Measurements from ENCODE around the gene C3orf22.

C3orf22 gene

DNA sequence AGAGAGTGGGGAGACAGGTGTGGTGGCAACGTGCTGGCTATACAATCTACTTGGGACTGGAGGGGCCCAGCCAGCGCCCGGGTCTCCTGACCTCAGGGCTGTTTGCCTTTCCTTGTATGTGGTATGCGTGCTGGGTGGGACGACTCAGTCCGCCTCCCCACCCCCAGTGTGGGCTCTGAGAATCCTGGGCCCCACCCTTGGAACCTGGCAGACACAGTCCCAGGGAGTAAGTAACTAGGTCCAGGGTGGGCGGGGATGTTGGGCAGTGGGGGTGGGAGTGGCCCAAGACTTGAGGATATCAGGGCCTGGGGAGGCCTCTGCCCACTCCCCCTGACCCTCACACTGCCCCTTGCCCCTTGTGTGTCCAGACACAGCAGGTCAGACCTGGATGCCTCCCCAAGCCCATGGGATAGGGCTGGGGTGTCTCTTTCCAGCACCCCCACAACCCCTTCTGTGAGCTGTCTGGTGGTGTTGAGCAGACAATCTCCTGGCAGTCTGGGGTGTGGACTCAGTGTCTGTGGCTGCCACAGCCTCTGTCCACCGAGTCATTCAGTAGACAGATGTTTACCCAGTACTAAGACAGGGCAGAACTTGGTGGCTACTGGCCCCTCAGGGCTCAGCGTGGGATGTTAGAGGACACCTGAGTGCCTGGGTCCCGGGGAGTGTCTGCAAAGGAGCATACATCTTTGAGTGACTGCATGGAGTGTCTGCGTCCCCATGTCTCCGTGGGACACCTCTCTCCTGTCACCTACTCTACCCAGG is 33.5 kb downstream of the C3orf22 start:
- TF ChIP-seq, protein P1, sequence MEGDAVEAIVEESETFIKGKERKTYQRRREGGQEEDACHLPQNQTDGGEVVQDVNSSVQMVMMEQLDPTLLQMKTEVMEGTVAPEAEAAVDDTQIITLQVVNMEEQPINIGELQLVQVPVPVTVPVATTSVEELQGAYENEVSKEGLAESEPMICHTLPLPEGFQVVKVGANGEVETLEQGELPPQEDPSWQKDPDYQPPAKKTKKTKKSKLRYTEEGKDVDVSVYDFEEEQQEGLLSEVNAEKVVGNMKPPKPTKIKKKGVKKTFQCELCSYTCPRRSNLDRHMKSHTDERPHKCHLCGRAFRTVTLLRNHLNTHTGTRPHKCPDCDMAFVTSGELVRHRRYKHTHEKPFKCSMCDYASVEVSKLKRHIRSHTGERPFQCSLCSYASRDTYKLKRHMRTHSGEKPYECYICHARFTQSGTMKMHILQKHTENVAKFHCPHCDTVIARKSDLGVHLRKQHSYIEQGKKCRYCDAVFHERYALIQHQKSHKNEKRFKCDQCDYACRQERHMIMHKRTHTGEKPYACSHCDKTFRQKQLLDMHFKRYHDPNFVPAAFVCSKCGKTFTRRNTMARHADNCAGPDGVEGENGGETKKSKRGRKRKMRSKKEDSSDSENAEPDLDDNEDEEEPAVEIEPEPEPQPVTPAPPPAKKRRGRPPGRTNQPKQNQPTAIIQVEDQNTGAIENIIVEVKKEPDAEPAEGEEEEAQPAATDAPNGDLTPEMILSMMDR (IDR thresholded peaks at IDR 0.05; ENCODE audit: unreplicated experiment in 3 of 3) = no peak
- Mint-ChIP-seq H3K9me3 (no peaks in the 10 kb centered on the region), H3K4me1 (no peaks in the 10 kb centered on the region), H3K36me3 (ENCODE audit: low read depth) (no peaks in the 10 kb centered on the region), H3K4me3 (peak overlapping the region; percentile 53 to 75 (median 66)), H3K27ac (no peak overlapping the region), H3K27me3 (ENCODE audit: low read depth) (peaks cover 50% of the 10 kb centered on the region)

DNA sequence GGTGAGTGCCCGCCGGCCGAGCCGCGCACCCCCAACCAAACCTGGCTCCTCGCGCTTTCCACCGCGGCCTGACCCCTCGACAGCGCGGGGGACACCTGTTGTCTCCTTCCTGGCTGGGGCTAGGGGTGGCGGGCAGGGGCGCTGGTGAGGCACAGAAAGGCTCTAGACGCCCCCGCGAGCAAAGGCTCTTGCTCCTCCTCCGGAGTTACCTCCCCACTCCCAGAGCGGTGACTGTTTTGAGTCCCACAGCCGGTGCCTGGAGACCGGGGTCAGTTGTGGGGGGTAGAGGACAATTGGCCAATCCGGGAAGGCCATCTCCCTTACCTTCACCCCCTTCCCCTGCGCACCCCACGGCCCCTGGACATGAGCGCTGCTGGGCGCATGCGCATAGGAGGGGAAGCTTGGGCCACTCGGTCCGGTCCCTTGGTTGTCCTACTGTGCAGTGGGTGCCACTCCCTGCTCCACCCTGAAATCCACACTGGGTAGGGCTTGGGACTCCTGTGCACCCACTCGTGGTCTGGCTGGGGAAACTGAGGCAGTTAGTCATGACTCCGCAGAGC is 34.2 kb downstream of the C3orf22 start:
- Mint-ChIP-seq H3K9me3 (no peaks in the 10 kb centered on the region), H3K27me3 (ENCODE audit: low read depth) (peaks cover 52% of the 10 kb centered on the region), H3K27ac (no peak overlapping the region), H3K36me3 (ENCODE audit: low read depth) (no peaks in the 10 kb centered on the region), H3K4me1 (no peaks in the 10 kb centered on the region), H3K4me3 (peak overlapping the region; percentile 53 to 75 (median 66))
- TF ChIP-seq, protein P1 (IDR thresholded peaks at IDR 0.05; ENCODE audit: unreplicated experiment in 3 of 3) = no peak

DNA sequence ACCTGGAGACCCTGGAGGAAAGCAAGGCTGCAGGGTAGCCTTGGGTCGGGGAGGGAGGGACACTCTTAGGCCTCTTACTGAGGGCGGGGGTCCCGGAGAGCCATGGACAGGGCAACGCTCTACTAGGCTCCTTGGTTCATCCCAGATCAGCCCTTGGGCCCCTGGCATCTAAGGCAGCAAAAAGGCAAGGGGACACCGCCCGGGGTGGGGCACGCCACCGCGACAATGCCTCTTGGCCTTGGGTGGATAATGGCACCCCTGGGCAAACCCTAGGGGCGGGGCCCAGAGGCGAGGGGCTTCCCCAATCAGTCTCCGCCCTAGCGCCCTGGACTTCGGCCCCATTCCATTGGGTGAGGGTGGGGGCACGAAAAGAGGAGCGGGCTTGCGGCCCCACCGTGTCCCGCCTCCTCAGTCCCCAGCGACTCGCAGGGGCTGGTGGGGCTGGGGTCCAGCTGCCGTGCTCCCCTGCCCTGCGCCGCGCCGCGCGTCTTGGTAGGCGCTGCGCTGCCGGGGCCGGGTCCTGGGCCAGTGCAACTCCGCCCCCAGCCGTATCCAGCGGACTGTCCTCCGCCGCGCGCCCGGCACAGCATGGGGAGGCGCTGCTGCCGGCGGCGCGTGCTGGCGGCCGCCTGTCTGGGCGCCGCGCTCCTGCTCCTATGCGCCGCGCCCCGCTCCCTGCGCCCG is 34.8 kb downstream of the C3orf22 start, which contains the start of gene CHST13:
CHST13 (plus strand) TSS at position 411 of the 684 bp plus-strand sequence; CDS start at position 589, 178 bp downstream.
- TF ChIP-seq, protein P1 (IDR thresholded peaks at IDR 0.05; ENCODE audit: unreplicated experiment in 3 of 3) = no peak
- Mint-ChIP-seq H3K27ac (peak within 1 kb of the TSS in 2 of 3 experiments; percentile 68 to 69), H3K36me3 (ENCODE audit: low read depth) (no peaks in the 10 kb centered on the region), H3K4me1 (no peaks in the 10 kb centered on the region), H3K9me3 (no peaks in the 10 kb centered on the region), H3K4me3 (peak within 1 kb of the TSS; percentile 53 to 75 (median 66)), H3K27me3 (ENCODE audit: low read depth) (peaks cover 52% of the 10 kb centered on the region)

DNA sequence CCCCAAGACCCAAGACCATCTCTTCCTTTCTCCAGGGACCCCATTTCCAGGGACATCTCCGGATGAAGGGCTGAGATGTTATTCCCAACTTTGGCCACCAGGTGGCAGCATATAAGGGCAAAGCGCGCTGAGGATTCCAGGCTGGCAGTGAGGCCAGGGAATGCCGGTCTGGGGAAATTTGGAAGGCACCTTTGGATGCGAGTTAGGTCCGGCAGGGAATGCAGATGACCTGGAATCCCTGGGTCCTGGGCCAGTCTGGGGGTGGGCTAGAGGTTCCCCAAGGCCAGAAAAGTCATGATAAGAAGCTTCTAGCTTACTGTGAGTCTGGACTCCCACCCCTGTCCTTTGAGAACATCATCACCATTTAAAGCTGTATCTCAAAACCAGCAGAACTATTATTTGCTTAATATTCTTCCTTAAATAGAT is 36.4 kb downstream of the C3orf22 start:
- H3K27me3 Mint-ChIP-seq (ENCODE audit: low read depth) = peaks cover 46% of the 10 kb centered on the region
- H3K36me3 Mint-ChIP-seq (ENCODE audit: low read depth) = no peaks in the 10 kb centered on the region
- no peaks in the 10 kb centered on the region for H3K9me3 Mint-ChIP-seq
- H3K27ac Mint-ChIP-seq = no peak overlapping the region
- H3K4me1 Mint-ChIP-seq = no peaks in the 10 kb centered on the region
- H3K4me3 Mint-ChIP-seq = peak overlapping the region in 2 of 3 experiments; percentile 9 to 26
- TF ChIP-seq, protein P1 (IDR thresholded peaks at IDR 0.05; ENCODE audit: unreplicated experiment in 3 of 3) = peak; percentile 87 to 95 (median 91)

DNA sequence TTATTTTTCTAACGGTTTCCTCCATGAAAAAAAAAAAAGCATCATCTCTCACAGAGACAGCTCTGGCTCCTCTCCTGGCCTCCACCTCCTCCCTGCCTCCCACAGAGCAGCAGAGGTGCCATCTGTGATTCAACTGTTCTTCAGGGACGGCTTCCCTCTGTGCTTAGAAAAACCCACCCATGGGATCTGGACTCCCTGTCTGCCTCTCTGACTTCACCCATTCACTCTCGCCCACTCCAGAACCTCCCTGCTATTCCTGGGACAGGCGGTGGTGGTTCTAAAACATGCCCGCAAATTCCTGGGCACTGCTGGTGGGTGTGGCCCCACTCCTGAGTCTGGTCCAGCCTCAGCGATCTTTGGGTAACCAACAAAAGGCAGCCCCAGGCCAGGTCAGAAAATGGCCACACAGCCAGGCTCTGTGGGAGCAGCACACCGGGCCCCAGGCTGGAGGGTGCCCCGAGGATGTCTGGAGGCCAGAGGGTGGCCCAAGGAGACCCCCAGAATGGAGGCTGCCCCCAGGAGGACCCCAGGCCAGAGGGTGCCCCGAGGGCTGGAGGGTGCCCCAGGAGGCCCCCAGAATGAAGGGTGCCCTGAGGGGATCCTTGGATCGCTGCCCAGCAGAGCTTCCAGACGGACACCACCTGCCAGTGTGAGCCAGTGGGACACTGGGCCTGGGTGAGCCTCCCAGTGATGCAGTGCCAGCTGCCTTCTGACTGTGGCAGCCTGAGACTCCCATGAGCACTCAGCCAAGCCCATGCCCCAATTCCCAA is 37.4 kb downstream of the C3orf22 start:
- no peak overlapping the region for H3K4me3 Mint-ChIP-seq
- TF ChIP-seq, protein P1 (IDR thresholded peaks at IDR 0.05; ENCODE audit: unreplicated experiment in 3 of 3) = no peak
- H3K36me3 Mint-ChIP-seq (ENCODE audit: low read depth) = no peaks in the 10 kb centered on the region
- no peaks in the 10 kb centered on the region for H3K4me1 Mint-ChIP-seq
- no peak overlapping the region for H3K27ac Mint-ChIP-seq
- peaks cover 50% of the 10 kb centered on the region for H3K27me3 Mint-ChIP-seq (ENCODE audit: low read depth)
- H3K9me3 Mint-ChIP-seq = no peaks in the 10 kb centered on the region
